HG03045 (cell line): Measurements from ENCODE around the gene ASB16.

ENCODE experiments used
- ATAC-seq: cut with Tn5 transposase; IDR thresholded peaks from one replicate; pipeline ENCODE4 v1.9.1; 2021; ENCODE audit warnings: mild to moderate bottlenecking, moderate library complexity; ENCODE audit not compliant: unreplicated experiment

The ASB16 gene

GRCh38 chr17:44188576-44189403 is 18.3 kb downstream of the ASB16 start:
- no peak for ATAC-seq

GRCh38 chr17:44190481-44190880 is 20.0 kb downstream of the ASB16 start:
- no peak for ATAC-seq

GRCh38 chr17:44191369-44191768 is 20.9 kb downstream of the ASB16 start:
- no peak for ATAC-seq

GRCh38 chr17:44191941-44192496 is 21.5 kb downstream of the ASB16 start:
- no peak for ATAC-seq

- ATAC-seq, result no peak
Measured at GRCh38 chr17:44192750-44193149, 22.2 kb downstream of the ASB16 start.

GRCh38 chr17:44193326-44194084 is 23.0 kb downstream of the ASB16 start:
- ATAC-seq, result no peak

GRCh38 chr17:44197107-44197506 is 26.6 kb downstream of the ASB16 start:
- ATAC-seq, result no peak

GRCh38 chr17:44197980-44198720 is 27.6 kb downstream of the ASB16 start:
- no peak for ATAC-seq

GRCh38 chr17:44198721-44199552 is 28.4 kb downstream of the ASB16 start:
- ATAC-seq, result peak; percentile 29

GRCh38 chr17:44199553-44200477 is 29.3 kb downstream of the ASB16 start, which contains the start of gene ATXN7L3:
Gene ATXN7L3, minus strand, starts transcription at chr17:44199884. Its CDS starts 1,814 bp downstream, at chr17:44198070.
- ATAC-seq, result peak; percentile 65

GRCh38 chr17:44200478-44201155 is 30.1 kb downstream of the ASB16 start:
- no peak for ATAC-seq

- ATAC-seq, result no peak
Measured at GRCh38 chr17:44202756-44203155, 32.3 kb downstream of the ASB16 start.

- no peak for ATAC-seq
Measured at GRCh38 chr17:44203731-44204440, 33.4 kb downstream of the ASB16 start.

GRCh38 chr17:44204441-44204882 is 34.0 kb downstream of the ASB16 start:
- ATAC-seq, result no peak

- no peak for ATAC-seq
Measured at GRCh38 chr17:44205962-44206824, 35.7 kb downstream of the ASB16 start.

GRCh38 chr17:44206825-44207155 is 36.3 kb downstream of the ASB16 start:
- no peak for ATAC-seq

GRCh38 chr17:44207319-44207718 is 36.8 kb downstream of the ASB16 start:
- ATAC-seq, result no peak
